Spleen (tissue), 7 donors: Measurements from ENCODE around the gene GRM1.

Experiments used
- CTCF ChIP-seq, 11 experiments: fragments of 200-600 bp in 7 of 11; fragments of 450-650 bp in 4 of 11; sonication (generic) in 4 of 11; IDR thresholded peaks in 8 of 11; conservative IDR thresholded peaks in 3 of 11; 1 replicate in 7 of 11; 2 replicates in 4 of 11; pipeline versions ENCODE4 v1.4.0 to v1.8.0; 2016 to 2021; ENCODE audit warnings: antibody characterized with exemption in 11 of 11, inconsistent platforms in 4 of 11, mild to moderate bottlenecking in 1 of 11
- POLR2A ChIP-seq, 3 donors: fragments of 450-650 bp; IDR thresholded peaks; one replicate each; pipeline ENCODE4 v1.5.1; 2017; ENCODE audit warnings: antibody characterized with exemption in 3 of 3, mild to moderate bottlenecking in 1 of 3
- donor health status: DM: no; HTN: no; CAD: no; lungs with moderate emphysema.
- donor health status: DM: no; HTN: no; CAD: no.
- donor health status: DM: no; HTN: no; CAD: no.

DNA sequence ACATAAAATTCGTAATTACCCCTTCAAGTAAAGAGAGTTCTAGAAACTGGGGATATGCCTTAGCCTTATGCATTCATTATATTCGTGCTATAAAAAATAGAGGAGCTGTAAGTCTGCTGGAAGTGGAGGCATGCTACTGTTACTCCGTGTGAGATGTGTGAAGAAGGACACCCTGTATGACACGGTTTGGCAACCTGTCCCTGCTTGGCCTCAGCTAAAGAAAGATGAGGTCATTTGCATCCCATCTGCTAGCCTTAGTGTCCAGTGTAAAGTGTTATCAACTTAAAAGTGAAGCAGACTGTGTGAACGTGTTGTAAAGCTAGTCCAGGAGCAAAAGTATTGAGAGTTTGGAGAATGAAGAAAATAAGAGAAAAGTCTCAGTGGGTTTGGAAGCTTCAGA lies 379.7 kb downstream of the GRM1 start:
- TF ChIP-seq CTCF (IDR thresholded peaks at IDR 0.05 in 8 of 11, conservative IDR thresholded peaks at IDR 0.05 in 3 of 11) (no peak), POLR2A (IDR thresholded peaks at IDR 0.05) (no peak)
